ENCODE results near the gene ABCA4.

ABCA4 gene

DNA sequence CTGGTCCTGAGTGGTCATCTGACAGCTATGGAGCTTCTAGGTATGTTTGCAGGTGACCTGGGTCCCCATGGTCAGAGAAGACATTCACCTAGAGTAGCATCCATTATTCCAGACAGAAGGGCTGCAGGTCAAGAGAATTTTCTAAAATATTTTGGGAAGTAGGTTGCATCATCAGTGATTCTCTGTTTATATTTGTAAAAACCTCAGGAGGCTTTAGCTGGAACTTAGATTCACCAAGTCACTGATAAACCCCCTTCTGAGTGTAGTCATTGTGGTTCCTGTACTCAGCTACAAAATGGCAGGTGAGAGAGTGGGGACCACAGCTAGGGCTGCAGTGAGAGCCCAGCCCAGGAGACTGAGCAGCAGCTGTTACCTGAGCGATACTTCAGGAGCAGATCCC, 78.6 kb downstream of the ABCA4 start:
- no peaks in the 10 kb centered on the region for H3K9me3 Mint-ChIP-seq

DNA sequence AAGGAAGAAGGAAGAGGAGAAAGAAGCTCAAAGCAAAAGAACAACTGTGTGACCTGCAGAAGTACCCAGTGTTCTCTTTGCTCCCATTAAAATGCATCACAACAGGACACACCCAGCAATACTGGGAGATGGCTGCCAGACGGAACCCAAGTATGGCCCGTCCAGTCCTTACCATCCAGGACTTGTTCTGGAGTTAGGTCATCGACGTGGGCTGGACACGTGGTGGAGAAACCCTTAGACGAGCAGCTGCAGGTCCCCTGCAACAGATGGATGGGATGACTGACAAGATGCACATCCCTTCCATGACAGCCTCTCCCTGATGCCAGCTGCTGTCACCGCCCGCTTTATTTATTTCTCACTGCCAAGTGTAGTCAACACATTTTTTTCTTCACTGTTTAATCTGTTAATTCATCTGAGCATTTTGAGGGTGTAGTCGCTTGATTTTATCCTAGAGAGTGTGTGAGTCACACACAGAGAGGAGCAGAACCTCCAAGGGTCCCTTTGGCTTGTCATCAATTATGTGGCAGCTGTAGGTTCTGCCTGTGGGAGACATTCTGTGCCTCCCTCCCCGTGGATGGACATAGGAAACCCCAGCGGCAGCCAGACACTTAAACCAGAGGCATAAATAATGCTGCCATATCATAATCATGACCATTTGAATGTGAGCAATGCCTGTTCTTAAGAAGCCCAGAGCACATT, 80.9 kb downstream of the ABCA4 start:
- peaks cover 54 to 88% of the 10 kb centered on the region in 2 donors for H3K27me3 Mint-ChIP-seq
- ATAC-seq (replicated peaks): no peak

More for the DNA sequence above, 78.6 kb downstream of the ABCA4 start:
- Mint-ChIP-seq H3K4me1 (ENCODE audit: low read depth in 2 of 2) (peaks cover 8 to 15% of the 10 kb centered on the region in 2 donors), H3K27me3 (peaks cover 37 to 73% of the 10 kb centered on the region in 2 donors), H3K36me3 (ENCODE audit: insufficient read depth) (no peaks in the 10 kb centered on the region), H3K27ac (no peak overlapping the region), H3K4me3 (no peak overlapping the region)
- ATAC-seq (replicated peaks) (no peak), DNase-seq (no peak)

GRCh38 chr1:94039514-94039870, 81.5 kb downstream of the ABCA4 start:
- DNase-seq (peak; percentile 39 to 49 (median 41)), ATAC-seq (replicated peaks) (peak; percentile 35)
- Mint-ChIP-seq H3K27me3 (peaks cover 54 to 86% of the 10 kb centered on the region in 2 donors), H3K36me3 (ENCODE audit: insufficient read depth) (no peaks in the 10 kb centered on the region), H3K4me1 (ENCODE audit: low read depth in 2 of 2) (peaks cover 10 to 16% of the 10 kb centered on the region in 2 donors), H3K9me3 (no peaks in the 10 kb centered on the region), H3K27ac (no peak overlapping the region), H3K4me3 (no peak overlapping the region)

More for the DNA sequence above, 80.9 kb downstream of the ABCA4 start:
- Mint-ChIP-seq H3K27ac (no peak overlapping the region), H3K9me3 (no peaks in the 10 kb centered on the region), H3K36me3 (ENCODE audit: insufficient read depth) (no peaks in the 10 kb centered on the region), H3K4me1 (ENCODE audit: low read depth in 2 of 2) (peaks cover 10 to 16% of the 10 kb centered on the region in 2 donors), H3K4me3 (no peak overlapping the region)
- DNase-seq: no peak

- no peak overlapping the region for H3K4me3 Mint-ChIP-seq
- no peak for ATAC-seq (replicated peaks)
- no peak for DNase-seq
- H3K9me3 Mint-ChIP-seq: no peaks in the 10 kb centered on the region
- H3K27ac Mint-ChIP-seq: no peak overlapping the region
- no peaks in the 10 kb centered on the region for H3K36me3 Mint-ChIP-seq (ENCODE audit: insufficient read depth)
- peaks cover 10 to 13% of the 10 kb centered on the region in 2 donors for H3K4me1 Mint-ChIP-seq (ENCODE audit: low read depth in 2 of 2)
- peaks cover 54 to 91% of the 10 kb centered on the region in 2 donors for H3K27me3 Mint-ChIP-seq
Observed at GRCh38 chr1:94038511-94038910, 82.4 kb downstream of the ABCA4 start.

DNA sequence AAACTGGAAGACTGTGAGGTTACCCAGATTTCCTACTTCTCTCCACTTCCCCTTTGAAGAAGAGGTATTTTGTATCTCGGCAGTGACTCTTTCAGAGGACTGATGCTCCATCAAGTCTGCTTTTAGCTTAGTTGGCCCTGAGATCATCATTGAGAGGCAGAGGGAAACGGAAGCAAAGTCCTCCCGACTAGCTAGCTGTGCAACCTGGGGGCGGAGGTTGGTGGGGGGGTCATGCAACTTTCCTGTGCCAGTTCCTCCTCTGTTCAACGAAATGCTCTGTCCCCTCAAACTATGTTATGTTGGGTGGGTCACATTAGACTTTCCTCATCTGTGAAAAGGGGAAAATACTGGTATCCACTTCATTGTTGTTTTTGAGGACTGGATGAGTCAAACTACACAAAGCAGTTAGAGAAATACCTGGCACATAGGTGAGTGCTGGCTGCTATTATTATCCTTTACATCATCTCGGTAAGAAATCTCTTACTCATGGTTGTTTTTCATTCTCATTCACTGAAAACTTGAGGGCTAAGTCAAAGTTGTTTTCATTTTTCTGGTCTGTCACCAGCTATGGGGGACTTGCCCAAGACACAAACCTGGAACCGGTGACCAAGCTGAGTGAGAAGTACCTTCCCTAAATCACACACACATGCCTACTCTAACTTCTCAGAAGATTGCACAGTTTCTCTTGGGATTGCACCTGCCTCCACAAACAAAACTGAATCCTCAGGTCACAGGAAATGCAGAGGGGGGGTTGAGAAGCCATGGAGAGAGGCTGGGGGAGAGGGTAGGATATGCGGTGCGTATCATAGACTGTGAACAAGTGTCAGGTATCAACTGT, 83.3 kb downstream of the ABCA4 start:
- Mint-ChIP-seq H3K27me3 (peaks cover 52 to 83% of the 10 kb centered on the region in 2 donors), H3K4me3 (no peak overlapping the region), H3K27ac (no peak overlapping the region), H3K36me3 (ENCODE audit: insufficient read depth) (no peaks in the 10 kb centered on the region), H3K4me1 (ENCODE audit: low read depth in 2 of 2) (peaks cover 10 to 11% of the 10 kb centered on the region in 2 donors), H3K9me3 (no peaks in the 10 kb centered on the region)
- no peak for ATAC-seq (replicated peaks)
- DNase-seq: no peak

GRCh38 chr1:94036730-94037129, 84.2 kb downstream of the ABCA4 start:
- ATAC-seq (replicated peaks) (no peak), DNase-seq (no peak)
- Mint-ChIP-seq H3K27ac (no peak overlapping the region), H3K36me3 (ENCODE audit: insufficient read depth) (no peaks in the 10 kb centered on the region), H3K4me3 (no peak overlapping the region), H3K27me3 (peaks cover 47 to 74% of the 10 kb centered on the region in 2 donors), H3K4me1 (ENCODE audit: low read depth in 2 of 2) (peaks cover 10 to 11% of the 10 kb centered on the region in 2 donors), H3K9me3 (no peaks in the 10 kb centered on the region)

DNA sequence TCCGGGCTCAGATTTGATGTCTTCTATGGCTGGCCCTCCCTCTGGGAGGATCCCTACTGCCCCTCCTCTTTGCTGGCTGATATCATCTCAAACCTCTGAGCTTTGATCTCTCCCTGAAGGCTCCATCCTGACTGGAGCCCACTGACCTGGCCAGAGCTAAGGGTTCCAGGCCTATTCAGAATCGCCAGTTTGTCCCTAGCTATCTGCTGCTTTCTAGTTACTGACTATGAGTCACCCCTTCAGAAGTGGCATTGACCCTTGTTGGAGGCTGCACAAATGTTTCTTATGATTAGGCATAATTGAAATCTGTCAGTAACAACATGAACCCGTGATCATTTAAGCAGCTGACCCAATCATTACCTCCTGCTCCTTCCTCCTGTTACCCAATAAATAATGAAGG, 87.1 kb downstream of the ABCA4 start:
- no peak overlapping the region for H3K27ac Mint-ChIP-seq
- H3K9me3 Mint-ChIP-seq: no peaks in the 10 kb centered on the region
- H3K4me1 Mint-ChIP-seq (ENCODE audit: low read depth in 2 of 2): peaks cover 6% of the 10 kb centered on the region in 2 donors
- DNase-seq: no peak
- no peaks in the 10 kb centered on the region for H3K36me3 Mint-ChIP-seq (ENCODE audit: insufficient read depth)
- H3K4me3 Mint-ChIP-seq: no peak overlapping the region
- no peak for ATAC-seq (replicated peaks)
- peaks cover 35 to 45% of the 10 kb centered on the region in 2 donors for H3K27me3 Mint-ChIP-seq

- no peak overlapping the region for H3K27ac Mint-ChIP-seq
- no peaks in the 10 kb centered on the region for H3K9me3 Mint-ChIP-seq
- H3K27me3 Mint-ChIP-seq: peaks cover 25 to 33% of the 10 kb centered on the region in 2 donors
- H3K36me3 Mint-ChIP-seq (ENCODE audit: insufficient read depth): no peaks in the 10 kb centered on the region
- H3K4me1 Mint-ChIP-seq (ENCODE audit: low read depth in 2 of 2): peaks cover 6 to 10% of the 10 kb centered on the region in 2 donors
- ATAC-seq (replicated peaks): no peak
- DNase-seq: no peak
- no peak overlapping the region for H3K4me3 Mint-ChIP-seq
Observed at GRCh38 chr1:94032637-94033036, 88.3 kb downstream of the ABCA4 start.

- ATAC-seq (replicated peaks) (no peak), DNase-seq (no peak)
- Mint-ChIP-seq H3K4me1 (ENCODE audit: low read depth in 2 of 2) (peaks cover 6 to 10% of the 10 kb centered on the region in 2 donors), H3K4me3 (no peak overlapping the region), H3K9me3 (no peaks in the 10 kb centered on the region), H3K36me3 (ENCODE audit: insufficient read depth) (no peaks in the 10 kb centered on the region), H3K27ac (no peak overlapping the region), H3K27me3 (peaks cover 15 to 23% of the 10 kb centered on the region in 2 donors)
Observed at GRCh38 chr1:94031591-94031990, 89.4 kb downstream of the ABCA4 start.

DNA sequence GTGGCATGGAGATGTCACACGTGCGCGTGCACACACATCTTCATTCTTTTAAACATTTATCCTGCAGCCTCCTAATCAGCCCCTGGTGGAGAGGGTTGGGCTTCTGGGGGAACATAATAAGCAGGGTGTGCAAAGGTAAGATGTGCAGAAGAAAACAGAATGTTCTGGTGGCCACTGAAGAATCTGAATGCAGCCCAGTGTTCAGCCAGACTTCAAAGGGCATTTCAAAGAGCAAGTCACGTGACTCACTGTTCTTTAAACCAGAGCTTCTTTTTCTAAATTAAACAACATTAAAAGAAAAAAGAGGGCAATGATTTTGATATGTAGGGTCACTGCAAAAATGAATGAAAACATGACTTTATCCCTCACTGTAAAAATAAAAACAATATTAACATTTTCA, 89.8 kb downstream of the ABCA4 start:
- H3K4me1 Mint-ChIP-seq (ENCODE audit: low read depth in 2 of 2): peaks cover 6 to 10% of the 10 kb centered on the region in 2 donors
- peaks cover 15 to 21% of the 10 kb centered on the region in 2 donors for H3K27me3 Mint-ChIP-seq
- no peak overlapping the region for H3K4me3 Mint-ChIP-seq
- no peaks in the 10 kb centered on the region for H3K9me3 Mint-ChIP-seq
- ATAC-seq (replicated peaks) (no peak), DNase-seq (no peak)
- H3K27ac Mint-ChIP-seq: no peak overlapping the region
- H3K36me3 Mint-ChIP-seq (ENCODE audit: insufficient read depth): no peaks in the 10 kb centered on the region

DNA sequence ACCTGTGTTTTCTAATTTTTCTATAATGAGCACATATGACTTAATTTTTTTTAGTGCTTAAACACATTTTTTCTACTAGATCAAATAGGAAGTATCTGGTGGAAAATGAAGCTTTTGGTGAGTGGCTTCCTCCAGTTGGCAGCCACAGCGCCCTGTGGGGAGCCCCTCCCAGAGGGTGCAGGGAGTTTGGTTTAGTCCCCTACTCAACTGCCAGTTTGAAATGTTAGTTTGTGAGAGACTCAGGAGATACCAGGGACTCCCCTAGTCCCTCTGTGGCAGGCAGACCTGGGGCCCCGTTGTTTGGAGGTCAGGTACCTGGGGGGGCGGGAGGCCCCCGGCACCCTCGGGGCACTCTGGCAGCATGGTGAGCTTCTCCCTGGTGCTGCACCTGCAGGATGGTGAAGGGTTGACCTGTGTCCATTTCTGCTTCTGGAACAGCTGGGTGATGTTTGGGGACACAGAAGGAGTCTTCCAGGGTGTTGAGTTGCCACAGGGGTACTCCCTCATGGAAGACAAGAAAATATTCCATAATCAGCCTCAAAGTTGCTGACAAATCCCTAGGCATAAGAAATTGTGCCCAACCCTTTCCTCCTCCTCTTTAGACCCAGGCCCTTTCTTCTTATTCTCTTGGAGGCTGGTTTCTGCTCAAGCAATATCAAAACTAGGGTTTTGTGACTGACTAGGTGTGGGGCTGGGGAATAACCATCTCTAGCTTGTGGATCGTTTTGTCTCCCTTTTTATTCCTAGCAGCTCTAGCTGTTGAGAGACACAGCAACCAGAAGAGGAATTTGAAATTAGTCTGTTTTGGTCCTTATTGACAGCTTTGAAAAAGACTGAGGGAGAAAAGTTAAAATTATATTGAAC, 91.6 kb downstream of the ABCA4 start:
- no peak for DNase-seq
- no peak for ATAC-seq (replicated peaks)
- no peaks in the 10 kb centered on the region for H3K9me3 Mint-ChIP-seq
- no peak overlapping the region for H3K27ac Mint-ChIP-seq
- H3K36me3 Mint-ChIP-seq (ENCODE audit: insufficient read depth): no peaks in the 10 kb centered on the region
- peaks cover 0 to 9% of the 10 kb centered on the region in 2 donors for H3K4me1 Mint-ChIP-seq (ENCODE audit: low read depth in 2 of 2)
- peaks cover 11 to 23% of the 10 kb centered on the region in 2 donors for H3K27me3 Mint-ChIP-seq
- no peak overlapping the region for H3K4me3 Mint-ChIP-seq

DNA sequence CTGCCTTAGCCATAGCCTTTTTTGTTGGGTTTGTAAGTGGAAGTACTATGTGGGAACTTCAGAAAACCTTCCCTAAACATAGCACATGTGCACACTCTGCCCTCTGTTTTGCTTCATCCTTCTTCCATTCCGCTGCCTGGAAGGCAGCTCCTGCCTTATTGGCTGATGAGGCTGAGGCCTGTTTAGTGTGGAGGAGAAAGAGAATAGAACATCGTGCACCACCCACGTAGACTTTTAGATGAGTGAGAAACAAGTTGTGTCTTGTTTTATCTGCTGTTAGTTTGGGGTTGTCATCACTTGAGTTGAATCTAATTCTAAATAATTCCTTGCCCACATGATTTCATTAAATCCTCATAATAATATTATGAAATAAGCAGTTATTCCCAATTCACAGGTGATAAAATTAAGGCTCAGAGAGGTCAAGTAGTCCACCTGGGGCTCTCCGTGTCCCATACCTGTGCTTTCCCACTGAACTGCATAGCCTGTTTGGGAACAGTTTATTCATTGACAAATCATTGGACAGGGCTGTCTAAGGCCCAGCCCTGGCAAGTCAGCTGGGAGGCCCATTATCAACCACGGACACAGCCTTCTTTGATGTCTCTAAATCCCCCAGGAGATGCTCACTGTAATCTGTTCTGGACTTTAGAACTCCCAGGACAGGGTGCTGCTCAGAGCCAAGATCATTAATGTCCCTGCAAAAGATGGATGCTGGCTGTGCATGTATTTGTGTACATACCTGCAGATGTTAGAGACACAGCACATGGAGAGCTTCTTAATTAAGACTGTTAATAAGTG, 93.0 kb downstream of the ABCA4 start:
- Mint-ChIP-seq H3K27me3 (peaks cover 11 to 13% of the 10 kb centered on the region in 2 donors), H3K27ac (no peak overlapping the region), H3K4me1 (ENCODE audit: low read depth in 2 of 2) (peaks cover 0 to 9% of the 10 kb centered on the region in 2 donors), H3K4me3 (no peak overlapping the region), H3K9me3 (no peaks in the 10 kb centered on the region), H3K36me3 (ENCODE audit: insufficient read depth) (no peaks in the 10 kb centered on the region)
- DNase-seq (no peak), ATAC-seq (replicated peaks) (no peak)
